ENCODE data around the gene MED29. TPM values are rescaled to one million over a fixed set of nuclear protein-coding genes. Genes with fewer than 3 reads are reported as not detected.

MED29 gene, protein sequence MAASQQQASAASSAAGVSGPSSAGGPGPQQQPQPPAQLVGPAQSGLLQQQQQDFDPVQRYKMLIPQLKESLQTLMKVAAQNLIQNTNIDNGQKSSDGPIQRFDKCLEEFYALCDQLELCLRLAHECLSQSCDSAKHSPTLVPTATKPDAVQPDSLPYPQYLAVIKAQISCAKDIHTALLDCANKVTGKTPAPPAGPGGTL
- total RNA-seq (10 to 100 TPM; 27.7 to 62.9 (median 59.9) TPM), polyA plus RNA-seq (10 to 100 TPM; 43.5 to 48.8 TPM)
- long read RNA-seq, donor 1, transcript MED29-201 (4 exons, 3,653 nt) = major isoform, 204 of 265 reads
- long read RNA-seq, donor 1, partial matches to known transcripts = 2 of 265 reads
- long read RNA-seq, donor 1, other reads (novel, unspliced or antisense) = 56 of 265 reads
- long read RNA-seq, donor 2, transcript MED29-201 (4 exons, 3,653 nt) = major isoform, 23 of 24 reads
- long read RNA-seq, donor 2, partial matches to known transcripts = 0 of 24 reads
- long read RNA-seq, donor 2, other reads (novel, unspliced or antisense) = 0 of 24 reads
- long read RNA-seq, donor 3, transcript MED29-201 (4 exons, 3,653 nt) = major isoform, 51 of 77 reads
- long read RNA-seq, donor 3, partial matches to known transcripts = 25 of 77 reads
- long read RNA-seq, donor 3, other reads (novel, unspliced or antisense) = 0 of 77 reads

DNA sequence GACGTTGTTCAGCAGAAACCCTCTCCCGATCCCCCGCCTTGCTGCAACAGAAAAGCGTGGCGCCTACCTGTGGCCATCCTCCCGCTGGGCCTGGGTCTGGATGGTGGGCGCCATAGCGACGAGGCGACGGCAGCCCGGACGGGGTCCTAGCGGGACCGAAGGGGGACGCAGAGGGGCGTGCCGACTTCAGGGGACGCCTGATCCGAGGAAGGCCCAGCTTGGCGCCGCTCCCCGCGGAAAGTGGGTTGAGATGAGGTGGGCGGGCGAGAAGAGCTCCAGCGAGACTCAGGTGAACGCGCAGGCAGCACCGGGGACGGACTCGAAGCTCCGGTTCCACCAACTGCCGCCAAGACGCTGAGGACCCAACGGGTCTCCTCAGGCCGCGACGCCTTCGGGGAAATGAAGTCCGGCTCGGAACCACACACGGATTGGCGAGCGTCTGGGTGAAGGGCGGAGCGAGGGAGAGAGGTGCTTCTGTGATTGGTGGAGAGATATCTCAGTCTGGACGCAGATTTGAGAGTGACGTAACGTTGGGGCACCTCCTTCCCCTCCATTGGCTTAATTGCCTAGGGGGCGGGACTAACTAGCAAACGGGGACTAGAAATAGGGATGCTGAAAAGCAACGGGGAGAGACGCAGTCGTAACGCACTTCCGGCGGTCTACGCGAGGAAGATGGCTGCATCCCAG lies at the start of gene MED29, which contains the start of gene PAF1:
TSS of gene MED29 (plus strand) at position 628 of the 687 bp plus-strand sequence. CDS start at position 673, 45 bp downstream.
TSS of gene PAF1 (minus strand) at position 356 of the 687 bp plus-strand sequence. CDS start at position 114, 242 bp downstream.
- peak; percentile 96 to 98 (median 97) for DNase-seq
- no peaks in the 10 kb centered on the region for H3K36me3 ChIP-seq
- H3K4me1 ChIP-seq (ENCODE audit: insufficient read depth) = peaks cover 3% of the 10 kb centered on the region
- TF ChIP-seq EP300 (IDR thresholded peaks at IDR 0.05) (peak; percentile 47), POLR2A (IDR thresholded peaks at IDR 0.05) (peak; percentile 73)
- TF ChIP-seq, protein P1, sequence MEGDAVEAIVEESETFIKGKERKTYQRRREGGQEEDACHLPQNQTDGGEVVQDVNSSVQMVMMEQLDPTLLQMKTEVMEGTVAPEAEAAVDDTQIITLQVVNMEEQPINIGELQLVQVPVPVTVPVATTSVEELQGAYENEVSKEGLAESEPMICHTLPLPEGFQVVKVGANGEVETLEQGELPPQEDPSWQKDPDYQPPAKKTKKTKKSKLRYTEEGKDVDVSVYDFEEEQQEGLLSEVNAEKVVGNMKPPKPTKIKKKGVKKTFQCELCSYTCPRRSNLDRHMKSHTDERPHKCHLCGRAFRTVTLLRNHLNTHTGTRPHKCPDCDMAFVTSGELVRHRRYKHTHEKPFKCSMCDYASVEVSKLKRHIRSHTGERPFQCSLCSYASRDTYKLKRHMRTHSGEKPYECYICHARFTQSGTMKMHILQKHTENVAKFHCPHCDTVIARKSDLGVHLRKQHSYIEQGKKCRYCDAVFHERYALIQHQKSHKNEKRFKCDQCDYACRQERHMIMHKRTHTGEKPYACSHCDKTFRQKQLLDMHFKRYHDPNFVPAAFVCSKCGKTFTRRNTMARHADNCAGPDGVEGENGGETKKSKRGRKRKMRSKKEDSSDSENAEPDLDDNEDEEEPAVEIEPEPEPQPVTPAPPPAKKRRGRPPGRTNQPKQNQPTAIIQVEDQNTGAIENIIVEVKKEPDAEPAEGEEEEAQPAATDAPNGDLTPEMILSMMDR (IDR thresholded peaks at IDR 0.05) = peak in 2 of 3 donors; percentile 35 to 53
- no peaks in the 10 kb centered on the region for H3K27me3 ChIP-seq
- H3K27ac ChIP-seq = peak within 1 kb of the TSS; percentile 91 to 99
- no peaks in the 10 kb centered on the region for H3K9me3 ChIP-seq
- 0 to 1% (median 1%) methylated on average over 44 to 60 of the region's 60 CpGs for WGBS, 3 donors
- intact Hi-C loops (cut with DNase I) = loop anchor here in 2 of 4 donors (1.0 to 10.0 kb wide), 2 partner anchors 49 to 144 kb away; partner anchors contain the start of genes EID2B (in 1 of the 2) and SAMD4B (in 1 of the 2)
- peak within 1 kb of the TSS; percentile 70 for H3K4me3 ChIP-seq

DNA sequence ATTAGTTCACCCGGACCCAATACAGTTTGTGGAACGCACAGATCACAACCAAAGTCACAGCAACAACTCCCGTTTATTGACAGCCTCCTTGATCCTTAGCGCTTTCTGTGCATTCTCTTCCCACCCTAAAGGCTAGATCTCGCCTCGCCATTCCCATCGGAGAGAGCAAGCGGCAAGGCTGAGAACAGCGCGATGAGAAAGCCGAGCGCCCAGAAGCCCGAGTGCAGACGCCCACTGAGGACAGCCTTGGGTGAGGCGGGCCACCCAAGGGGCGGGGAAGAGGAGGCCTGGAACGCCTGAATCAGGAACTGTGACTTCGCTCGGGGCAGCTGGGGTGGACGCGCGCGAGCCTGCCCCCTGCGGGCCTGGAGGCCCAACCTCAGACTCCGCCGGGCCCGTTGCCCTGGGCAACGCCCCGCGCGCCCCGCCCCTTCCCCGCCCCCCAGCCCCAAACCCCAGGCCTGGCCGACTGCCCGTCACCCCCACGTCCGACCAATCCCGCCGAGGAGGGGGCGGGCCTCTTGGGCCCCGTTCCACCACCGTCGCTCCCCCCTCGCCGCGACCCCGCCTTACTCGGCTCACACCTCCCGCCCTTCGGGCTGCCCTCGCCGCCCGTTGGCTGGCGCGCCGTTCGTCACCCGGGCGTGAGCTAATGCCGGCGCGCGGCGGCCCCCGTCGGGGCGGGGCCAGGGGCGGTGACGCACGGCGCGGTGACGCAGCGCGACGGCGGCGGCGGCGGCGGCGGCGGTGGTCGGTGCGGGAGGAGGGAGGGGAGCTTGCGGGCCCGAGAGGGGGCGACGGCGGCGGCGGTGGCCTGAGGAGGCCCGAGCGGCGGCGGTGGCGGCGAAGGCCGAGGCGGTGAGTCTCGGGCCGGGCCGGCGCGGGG lies 49.2 kb upstream of the MED29 start, which contains the start of gene SAMD4B:
TSS of gene SAMD4B (plus strand) at position 703 of the 886 bp plus-strand sequence. CDS start 14,473 bp downstream, outside the sequence.
- intact Hi-C loops (cut with DNase I) = loop anchor here in 2 of 4 donors (1.0 to 10.0 kb wide), 3 partner anchors 49 to 215 kb away; partner anchors contain the start of genes EID2B (in 1 of the 2), MED29 (in 1 of the 2), PAF1 (in 1 of the 2) and PAK4 (in 1 of the 2)
- WGBS, 3 donors = 0 to 1% (median 0%) methylated on average over 16 to 105 of the region's 105 CpGs
- H3K4me1 ChIP-seq (ENCODE audit: insufficient read depth) = peaks cover 4% of the 10 kb centered on the region
- H3K27ac ChIP-seq = peak within 1 kb of the TSS; percentile 92 to 95
- H3K36me3 ChIP-seq = no peaks in the 10 kb centered on the region
- peak; percentile 99 to 100 (median 100) for DNase-seq
- no peaks in the 10 kb centered on the region for H3K9me3 ChIP-seq
- peak within 1 kb of the TSS; percentile 93 for H3K4me3 ChIP-seq
- no peaks in the 10 kb centered on the region for H3K27me3 ChIP-seq
- TF ChIP-seq, protein P1 (IDR thresholded peaks at IDR 0.05) = peak; percentile 84 to 94 (median 89)
- TF ChIP-seq EP300 (IDR thresholded peaks at IDR 0.05) = peak; percentile 74
- TF ChIP-seq POLR2A (IDR thresholded peaks at IDR 0.05) = peak; percentile 78

DNA sequence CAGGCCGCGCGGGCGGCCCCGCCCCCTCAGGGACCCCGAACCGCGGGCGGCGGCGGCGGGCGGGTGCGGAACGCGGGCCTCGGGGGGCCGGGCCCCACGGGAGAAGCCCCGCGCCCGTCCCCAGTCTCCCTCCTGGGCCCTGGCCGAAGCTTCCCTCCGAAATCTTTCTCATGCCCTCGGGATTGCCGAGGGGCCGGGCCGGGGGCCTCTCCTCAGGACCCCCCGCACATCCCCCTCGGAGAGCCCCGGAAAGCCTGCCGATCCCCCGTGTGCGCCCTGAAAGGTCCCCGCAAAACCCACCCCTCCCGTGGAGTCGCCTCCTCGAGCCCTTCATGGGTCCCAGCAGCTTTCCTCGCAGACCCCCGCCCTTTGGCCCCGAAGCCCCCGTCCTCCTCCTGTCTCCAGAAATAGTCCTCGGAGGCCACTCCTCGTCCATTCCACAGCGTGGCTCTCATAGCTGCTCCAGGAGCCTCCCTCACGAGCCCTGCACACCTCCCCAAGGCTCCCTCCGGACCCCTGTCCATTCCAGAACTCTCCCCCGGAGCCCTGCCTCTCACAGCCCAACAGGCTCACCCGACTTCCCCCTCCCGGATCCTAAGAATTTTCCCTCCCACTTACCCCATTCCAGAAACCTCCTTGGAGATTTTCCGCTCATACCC lies 48.4 kb upstream of the MED29 start:
- TF ChIP-seq POLR2A (IDR thresholded peaks at IDR 0.05) = no peak
- TF ChIP-seq, protein P1 (IDR thresholded peaks at IDR 0.05) = no peak
- no peak for TF ChIP-seq EP300 (IDR thresholded peaks at IDR 0.05)
- peaks cover 4% of the 10 kb centered on the region for H3K4me1 ChIP-seq (ENCODE audit: insufficient read depth)
- H3K27me3 ChIP-seq = no peaks in the 10 kb centered on the region
- H3K27ac ChIP-seq = peak overlapping the region; percentile 92 to 95
- no peaks in the 10 kb centered on the region for H3K9me3 ChIP-seq
- peak overlapping the region; percentile 93 for H3K4me3 ChIP-seq
- 1 to 2% (median 1%) methylated on average over 17 to 48 of the region's 51 CpGs for WGBS, 3 donors
- intact Hi-C loops (cut with DNase I) = loop anchor here in 2 of 4 donors (1.0 to 10.0 kb wide), 3 partner anchors 49 to 215 kb away; partner anchors contain the start of genes EID2B (in 1 of the 2), MED29 (in 1 of the 2), PAF1 (in 1 of the 2) and PAK4 (in 1 of the 2)
- H3K36me3 ChIP-seq = no peaks in the 10 kb centered on the region
- peak; percentile 40 to 66 (median 61) for DNase-seq

Measured in ovary (tissue), 10 donors.